Measurements from ENCODE around the gene CHKA. TPM values are rescaled to one million over a fixed set of nuclear protein-coding genes. Genes with fewer than 3 reads are reported as not detected.
A peak's percentile ranks its signal among the peaks of the same experiment; 100 is the strongest.

The CHKA gene

DNA sequence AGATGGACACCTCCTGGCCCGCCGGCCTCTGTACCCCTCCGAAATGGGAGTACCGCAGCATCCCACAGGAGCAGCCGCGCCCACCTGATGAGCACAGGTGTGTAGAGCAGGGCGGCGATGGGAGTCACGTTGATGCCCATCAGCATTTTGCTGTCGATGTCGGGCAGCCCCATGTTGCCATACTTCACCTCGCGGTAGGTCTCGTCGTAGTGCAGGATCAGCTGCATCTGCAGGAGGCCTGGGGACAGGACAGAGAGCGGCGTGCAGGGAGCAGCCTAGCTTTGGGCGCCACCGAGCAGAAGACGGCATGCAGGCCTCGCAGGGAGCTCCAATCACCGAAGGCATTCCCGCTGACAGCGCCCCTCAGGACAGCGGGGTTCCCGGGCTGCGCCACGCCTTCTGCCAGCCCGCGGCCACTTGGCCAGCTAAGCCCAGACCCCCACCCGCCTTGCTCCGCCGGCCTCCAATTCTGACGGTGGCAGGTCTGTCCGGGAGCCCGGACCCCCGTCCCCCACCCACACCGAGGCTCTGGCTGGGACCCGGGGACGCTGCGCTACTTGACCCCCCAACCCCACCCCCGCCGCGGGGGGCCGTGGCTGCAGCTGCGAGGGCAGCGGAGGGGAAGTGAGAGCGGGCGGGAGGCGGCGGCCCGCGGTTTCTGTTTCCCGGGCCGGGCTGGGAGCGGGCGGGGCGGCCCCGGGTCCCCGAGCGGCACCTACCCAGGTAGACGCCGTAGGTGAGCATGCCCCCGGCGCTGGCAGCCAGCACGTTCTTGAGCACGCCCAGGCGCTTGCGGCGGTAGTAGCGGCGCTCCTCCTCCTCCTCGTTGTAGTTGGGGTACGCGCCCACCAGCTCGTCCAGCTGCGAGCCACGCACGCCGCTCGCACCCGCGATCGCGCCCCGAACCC lies 118.0 kb downstream of the CHKA start:
- peaks cover 10% of the 10 kb centered on the region for H3K4me1 ChIP-seq (ENCODE audit: control insufficient read depth, insufficient read depth, low read length)
- H3K9me3 ChIP-seq (replicated peaks; ENCODE audit: low read length), result no peaks in the 10 kb centered on the region
- H3K4me3 ChIP-seq (ENCODE audit: low read length), result peak overlapping the region; percentile 79
- H3K4me2 ChIP-seq (ENCODE audit: low read length), result peak overlapping the region; percentile 75
- no peaks in the 10 kb centered on the region for H3K36me3 ChIP-seq (ENCODE audit: insufficient read depth, low read length)
- H3K27me3 ChIP-seq (ENCODE audit: control insufficient read depth, insufficient read depth, low read length), result no peaks in the 10 kb centered on the region
- H3K9ac ChIP-seq (ENCODE audit: low read depth, low read length), result peak overlapping the region; percentile 47

Small RNAs within 50 kb of the gene (small RNA-seq; reads per million reads assigned to genes)
- gene MIR6753, result not detected

Measured in skeletal muscle satellite cell (primary cell).